ENCODE data around the gene CLASRP.
A peak's percentile ranks its signal among the peaks of the same experiment; 100 is the strongest.

Gene CLASRP

GRCh38 chr19:45071545-45071938, 32.7 kb downstream of the CLASRP start:
- no peak for TF ChIP-seq CTCF (IDR thresholded peaks at IDR 0.05; ENCODE audit: borderline replicate concordance, insufficient read depth, low read depth, low read length)

GRCh38 chr19:45071969-45072790, 33.3 kb downstream of the CLASRP start:
- TF ChIP-seq CTCF (IDR thresholded peaks at IDR 0.05; ENCODE audit: borderline replicate concordance, insufficient read depth, low read depth, low read length) = no peak
- no peak overlapping the region for H3K4me3 ChIP-seq (ENCODE audit: low read depth, low read length)

More at GRCh38 chr19:45071545-45071938, 32.7 kb downstream of the CLASRP start:
- no peak overlapping the region for H3K4me3 ChIP-seq (ENCODE audit: low read depth, low read length)

GRCh38 chr19:45074744-45075300, 36.0 kb downstream of the CLASRP start:
- TF ChIP-seq CTCF (IDR thresholded peaks at IDR 0.05; ENCODE audit: borderline replicate concordance, insufficient read depth, low read depth, low read length) = no peak
- peak overlapping the region; percentile 94 for H3K4me3 ChIP-seq (ENCODE audit: low read depth, low read length)

GRCh38 chr19:45075301-45076028, 36.6 kb downstream of the CLASRP start:
- TF ChIP-seq CTCF (IDR thresholded peaks at IDR 0.05; ENCODE audit: borderline replicate concordance, insufficient read depth, low read depth, low read length) = no peak
- H3K4me3 ChIP-seq (ENCODE audit: low read depth, low read length) = peak overlapping the region; percentile 94

GRCh38 chr19:45076029-45076850, 37.4 kb downstream of the CLASRP start, which contains the start of gene ZNF296:
Gene ZNF296 (minus strand): TSS chr19:45076478. CDS start chr19:45076373, 105 bp downstream.
- TF ChIP-seq CTCF (IDR thresholded peaks at IDR 0.05; ENCODE audit: borderline replicate concordance, insufficient read depth, low read depth, low read length) = no peak
- H3K4me3 ChIP-seq (ENCODE audit: low read depth, low read length) = peak within 1 kb of the TSS; percentile 94

- peak overlapping the region; percentile 94 for H3K4me3 ChIP-seq (ENCODE audit: low read depth, low read length)
- TF ChIP-seq CTCF (IDR thresholded peaks at IDR 0.05; ENCODE audit: borderline replicate concordance, insufficient read depth, low read depth, low read length) = no peak
Observed at GRCh38 chr19:45076851-45077730, 38.2 kb downstream of the CLASRP start.

Data from GM12875 (cell line).